HG03108 (cell line): ENCODE measurements around the gene MAST1.
"Not testable (repeated sequence)": the region's sequence is repeated elsewhere in the genome, so short reads cannot be mapped to it uniquely, and the experiment has no call there.

ENCODE experiments used
- ATAC-seq: cut with Tn5 transposase; IDR thresholded peaks from one replicate; pipeline ENCODE4 v1.9.1; 2021; ENCODE audit warnings: moderate library complexity; ENCODE audit not compliant: unreplicated experiment

MAST1 gene

DNA sequence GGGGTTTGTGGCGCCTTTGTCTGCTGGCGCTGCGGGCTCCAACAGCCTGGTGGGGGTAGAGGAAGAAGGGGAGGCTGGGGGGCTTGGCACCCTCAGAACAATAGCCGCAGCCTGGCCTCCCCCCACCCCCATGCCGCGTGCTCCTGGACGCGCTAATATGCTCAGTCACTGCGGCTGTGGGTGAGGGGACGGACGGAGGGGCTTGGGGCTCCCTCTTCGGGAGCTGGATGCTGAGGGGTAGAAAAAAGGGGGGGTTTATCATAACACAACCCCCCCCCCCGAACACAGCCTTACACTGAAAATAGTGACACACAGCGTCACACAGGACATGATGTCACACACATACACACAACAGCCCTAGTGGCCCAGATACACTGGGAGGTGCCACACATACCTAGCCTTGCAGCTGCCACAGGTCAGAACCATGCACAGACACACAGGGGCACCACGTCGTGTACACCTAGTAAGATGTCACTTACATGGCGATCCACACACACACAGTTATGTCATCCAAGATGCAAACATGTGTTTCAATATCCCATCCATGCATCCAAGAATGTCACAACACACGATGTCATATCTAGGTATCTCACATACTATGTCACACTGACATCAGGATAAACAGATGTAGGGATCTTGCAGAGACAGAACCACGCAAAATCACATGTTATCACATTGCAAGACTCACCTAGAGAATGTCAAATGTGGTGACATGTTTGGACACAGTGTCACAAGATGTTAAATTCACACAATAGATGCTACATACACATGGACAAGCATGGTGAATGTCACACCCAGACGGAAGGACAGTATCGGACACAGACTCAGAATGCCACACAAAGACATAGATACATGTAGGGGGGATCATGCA, 806 bp downstream of the MAST1 start:
- ATAC-seq = no peak

DNA sequence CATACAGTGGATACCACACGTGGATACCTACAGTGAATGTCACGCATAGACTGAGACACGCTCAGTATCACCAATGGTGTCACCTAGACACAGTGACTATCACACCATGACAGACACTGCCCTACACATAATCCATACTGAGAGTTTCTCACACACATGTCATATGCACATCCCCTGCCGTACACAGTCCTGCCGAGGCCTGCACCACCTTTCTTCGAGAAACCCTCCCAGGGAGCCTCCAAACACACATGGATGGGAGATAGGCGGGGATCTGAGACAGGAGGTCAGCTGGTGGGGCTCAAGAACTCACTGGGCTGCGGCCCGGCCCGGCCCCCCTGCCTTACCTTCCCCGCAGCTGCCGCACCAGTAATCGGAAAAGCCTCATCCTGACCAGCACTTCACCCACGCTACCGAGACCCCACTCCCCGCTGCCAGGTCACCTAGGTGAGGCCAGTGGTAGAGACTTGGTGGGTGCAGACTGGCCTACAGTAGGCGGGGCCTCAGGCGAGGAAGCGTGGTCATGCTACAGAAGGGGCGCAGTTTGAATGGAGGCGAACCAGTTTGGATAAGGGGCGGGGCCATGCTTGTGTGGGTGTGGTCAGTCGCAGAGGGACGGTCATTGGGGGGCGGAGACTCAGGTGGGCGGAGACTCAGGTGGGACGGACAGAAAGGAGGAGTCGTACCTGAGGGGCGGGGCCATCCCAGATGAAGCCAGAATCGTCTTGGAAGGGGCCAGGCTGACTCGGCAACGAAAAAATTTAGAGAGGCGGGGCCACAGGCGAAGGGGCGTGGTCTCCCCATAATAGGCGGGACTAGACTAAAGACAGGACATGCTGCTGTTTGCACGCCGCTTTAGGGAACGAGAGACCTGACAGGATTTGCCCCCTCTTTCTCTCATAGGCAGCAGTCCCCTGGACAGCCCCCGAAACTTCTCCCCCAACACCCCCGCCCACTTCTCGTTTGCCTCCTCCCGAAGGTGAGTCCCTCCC, 2.1 kb downstream of the MAST1 start:
- ATAC-seq = no peak

GRCh38 chr19:12841094-12841493, 2.8 kb downstream of the MAST1 start:
- ATAC-seq = no peak

DNA sequence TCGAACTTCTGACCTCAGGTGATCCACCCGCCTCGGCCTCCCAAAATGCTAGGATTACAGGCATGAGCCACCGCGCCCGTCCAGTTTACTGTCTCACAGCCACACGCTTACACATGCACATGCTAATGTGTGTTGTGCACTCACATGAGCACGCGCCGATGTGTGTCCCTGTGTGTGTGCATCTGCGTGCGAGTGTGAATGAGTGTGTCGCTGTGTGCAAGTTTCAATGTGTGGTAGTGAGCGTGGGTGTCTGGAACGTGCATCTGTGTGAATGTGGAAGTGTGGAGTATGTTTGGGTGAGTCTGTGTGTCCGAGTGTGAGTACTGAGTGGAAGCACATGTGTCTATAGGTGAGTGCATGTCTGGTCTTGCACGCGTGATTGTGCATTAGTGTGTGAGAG, 4.2 kb downstream of the MAST1 start:
- ATAC-seq = no peak

GRCh38 chr19:12843328-12843727, 5.0 kb downstream of the MAST1 start:
- no peak for ATAC-seq

- ATAC-seq = no peak
Observed at GRCh38 chr19:12843999-12844732, 5.9 kb downstream of the MAST1 start.

DNA sequence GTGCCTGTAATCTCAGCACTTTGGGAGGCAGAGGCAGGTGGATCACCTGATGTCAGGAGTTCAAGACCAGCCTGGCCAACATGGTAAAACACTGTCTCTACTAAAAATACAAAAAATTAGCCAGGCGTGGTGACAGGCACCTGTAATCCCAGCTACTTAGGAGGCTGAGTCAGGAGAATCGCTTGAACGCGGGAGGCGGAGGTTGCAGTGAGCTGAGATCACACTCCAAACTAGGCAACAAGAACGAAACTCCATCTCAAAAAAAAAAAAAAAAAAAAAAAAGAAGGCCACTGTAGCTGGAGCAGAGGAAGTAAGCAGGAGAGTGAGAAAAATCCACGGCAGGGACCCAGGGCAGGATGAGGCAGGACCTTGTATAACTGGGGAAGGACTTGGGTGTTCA, 8.3 kb downstream of the MAST1 start:
- not testable (repeated sequence) for ATAC-seq

DNA sequence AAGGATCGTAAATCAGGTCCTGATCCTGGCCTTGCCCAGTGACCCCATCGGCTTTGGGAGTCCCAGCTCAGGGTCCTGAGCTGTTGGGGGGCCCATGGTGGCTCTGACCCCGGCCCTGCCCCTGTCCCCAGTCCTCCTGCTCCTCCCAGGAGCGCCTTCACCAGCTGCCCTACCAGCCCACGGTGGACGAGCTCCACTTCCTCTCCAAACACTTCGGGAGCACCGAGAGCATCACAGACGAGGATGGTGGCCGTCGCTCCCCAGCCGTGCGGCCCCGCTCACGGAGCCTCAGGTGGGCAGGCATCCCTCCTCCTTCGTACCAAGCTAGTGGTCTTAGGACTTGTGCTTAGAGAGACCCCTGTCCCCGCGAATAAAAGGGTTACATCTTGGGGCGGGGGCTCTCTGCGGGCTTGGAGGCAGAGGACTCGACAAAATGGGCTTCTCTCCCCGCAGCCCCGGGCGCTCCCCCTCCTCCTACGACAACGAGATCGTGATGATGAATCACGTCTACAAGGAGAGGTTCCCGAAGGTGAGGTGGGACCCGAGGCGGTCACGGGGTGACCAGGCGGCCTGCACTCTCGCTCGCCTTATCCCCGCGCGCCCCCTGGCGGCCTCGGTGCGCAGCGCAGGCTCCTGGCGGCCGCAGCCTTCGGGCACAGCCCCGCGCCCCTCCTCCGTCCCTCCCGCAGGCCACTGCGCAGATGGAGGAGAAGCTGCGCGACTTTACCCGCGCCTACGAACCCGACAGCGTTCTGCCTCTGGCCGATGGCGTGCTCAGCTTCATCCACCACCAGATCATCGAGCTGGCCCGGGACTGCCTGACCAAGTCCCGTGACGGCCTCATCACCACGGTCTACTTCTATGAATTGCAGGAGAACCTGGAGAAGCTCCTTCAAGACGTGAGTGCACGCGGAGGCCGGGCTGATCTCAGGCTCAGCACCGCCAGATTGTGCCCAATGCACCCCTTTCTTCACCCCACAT, 9.1 kb downstream of the MAST1 start:
- ATAC-seq = no peak

DNA sequence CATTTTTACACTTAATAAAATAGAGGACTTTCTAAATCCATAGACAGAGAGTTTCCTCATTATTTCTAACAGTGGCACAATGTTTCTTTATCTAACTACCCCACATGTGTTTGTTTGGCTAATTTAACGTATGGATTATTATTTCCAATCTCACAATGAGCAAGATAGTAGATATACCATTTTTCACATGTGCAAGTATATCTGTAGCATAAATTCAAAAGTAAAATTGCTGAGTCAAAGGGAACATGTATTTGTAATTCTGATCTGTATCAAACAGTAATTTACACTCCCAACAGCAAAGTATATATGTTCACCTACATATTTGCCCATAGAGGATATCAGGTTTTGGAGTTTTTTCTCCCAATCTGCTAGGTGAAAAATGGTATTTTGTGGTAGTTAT, 18.3 kb downstream of the MAST1 start:
- ATAC-seq = no peak

DNA sequence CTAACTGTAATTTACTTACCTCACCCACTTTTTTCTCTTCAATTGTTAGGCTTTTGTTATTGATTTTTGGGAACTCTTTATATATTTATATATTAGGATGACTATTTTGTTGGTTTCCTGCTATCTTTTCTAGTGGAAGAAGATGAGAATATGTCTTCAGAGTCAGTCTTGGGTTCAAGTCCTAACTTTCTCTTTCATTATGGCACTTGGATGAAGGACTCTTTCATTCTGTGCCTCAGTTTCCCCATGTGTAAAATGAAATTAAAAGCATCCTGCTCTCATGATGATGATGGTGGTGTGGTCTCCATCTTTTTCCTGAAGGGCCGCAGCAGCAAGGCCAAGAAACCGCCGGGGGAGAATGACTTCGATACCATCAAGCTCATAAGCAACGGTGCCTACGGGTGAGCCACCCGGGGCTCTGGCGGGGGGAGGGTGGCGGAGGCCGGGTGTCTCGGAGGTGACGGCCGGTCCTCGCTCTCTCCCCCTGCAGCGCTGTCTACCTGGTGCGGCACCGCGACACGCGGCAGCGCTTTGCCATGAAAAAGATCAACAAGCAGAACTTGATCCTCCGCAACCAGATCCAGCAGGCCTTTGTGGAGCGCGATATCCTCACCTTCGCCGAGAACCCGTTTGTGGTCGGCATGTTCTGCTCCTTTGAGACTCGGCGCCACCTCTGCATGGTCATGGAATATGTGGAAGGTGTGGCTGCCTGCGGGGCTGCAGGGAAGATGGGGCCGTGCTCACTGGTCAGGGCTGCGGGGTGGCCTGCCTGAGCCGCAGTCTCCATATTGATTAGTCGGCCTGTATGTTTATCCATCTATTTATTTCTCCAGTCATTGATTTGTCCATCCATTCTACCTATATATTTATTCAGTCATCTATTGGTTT, 20.0 kb downstream of the MAST1 start:
- no peak for ATAC-seq

- ATAC-seq = no peak
Observed at GRCh38 chr19:12859546-12859945, 21.2 kb downstream of the MAST1 start.

DNA sequence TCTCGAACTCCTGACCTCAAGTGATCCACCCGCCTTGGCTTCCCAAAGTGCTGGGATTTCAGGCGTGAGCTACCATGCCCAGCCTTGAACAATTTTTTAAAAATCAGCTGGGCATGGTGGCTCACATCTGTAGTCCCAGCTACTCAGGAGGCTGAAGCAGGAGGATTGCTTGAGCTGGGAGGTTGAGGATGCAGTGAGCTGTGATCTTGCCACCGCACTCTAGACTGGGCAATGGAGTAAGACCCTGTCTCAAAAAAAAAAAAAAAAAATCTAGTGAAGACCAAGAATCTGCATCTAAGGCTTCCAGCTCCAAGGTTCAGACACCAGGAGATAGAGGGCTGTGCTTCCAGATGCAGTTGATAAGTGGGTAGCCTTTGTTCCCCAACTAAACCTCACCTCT, 25.8 kb downstream of the MAST1 start:
- no peak for ATAC-seq

GRCh38 chr19:12864721-12865715, 26.7 kb downstream of the MAST1 start:
- ATAC-seq = no peak

DNA sequence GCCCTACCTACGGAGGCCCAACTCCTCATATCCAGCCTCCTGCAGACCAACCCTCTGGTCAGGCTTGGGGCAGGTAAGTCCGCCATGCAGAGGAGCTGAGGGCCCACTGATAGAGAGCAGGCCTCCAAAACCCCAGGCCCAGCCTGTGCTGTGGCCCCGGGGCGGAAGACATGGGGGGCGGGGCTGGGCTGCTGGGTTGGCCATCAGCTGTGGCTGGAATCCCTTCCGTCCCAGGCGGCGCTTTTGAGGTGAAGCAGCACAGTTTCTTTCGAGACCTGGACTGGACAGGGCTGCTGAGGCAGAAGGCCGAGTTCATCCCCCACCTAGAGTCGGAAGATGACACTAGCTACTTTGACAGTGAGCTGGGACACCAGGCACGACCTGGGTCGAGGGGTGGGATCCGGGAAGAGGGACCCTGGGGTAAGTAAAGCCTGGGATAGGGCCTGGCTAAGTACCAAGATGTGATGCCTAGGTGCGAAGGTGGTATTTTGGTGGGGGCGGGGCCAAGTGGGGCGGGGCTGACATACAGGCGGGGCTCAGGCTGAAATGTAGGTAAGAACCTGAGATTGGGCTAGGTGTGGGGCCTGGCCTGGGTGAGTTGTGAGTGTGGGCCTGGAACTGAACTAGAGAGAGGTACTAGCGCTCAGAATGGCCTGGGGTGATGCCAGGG, 27.6 kb downstream of the MAST1 start:
- ATAC-seq = no peak

GRCh38 chr19:12866416-12867119, 28.3 kb downstream of the MAST1 start:
- ATAC-seq = no peak
